GM21825 (cell line): ENCODE measurements around the gene LGMN.
"Not testable (repeated sequence)": the region's sequence is repeated elsewhere in the genome, so short reads cannot be mapped to it uniquely, and the experiment has no call there.

Source experiments
- ATAC-seq: cut with Tn5 transposase; IDR thresholded peaks from one replicate; pipeline ENCODE4 v1.9.1; 2021; ENCODE audit warnings: mild to moderate bottlenecking, moderate library complexity; ENCODE audit not compliant: unreplicated experiment

Gene LGMN

DNA sequence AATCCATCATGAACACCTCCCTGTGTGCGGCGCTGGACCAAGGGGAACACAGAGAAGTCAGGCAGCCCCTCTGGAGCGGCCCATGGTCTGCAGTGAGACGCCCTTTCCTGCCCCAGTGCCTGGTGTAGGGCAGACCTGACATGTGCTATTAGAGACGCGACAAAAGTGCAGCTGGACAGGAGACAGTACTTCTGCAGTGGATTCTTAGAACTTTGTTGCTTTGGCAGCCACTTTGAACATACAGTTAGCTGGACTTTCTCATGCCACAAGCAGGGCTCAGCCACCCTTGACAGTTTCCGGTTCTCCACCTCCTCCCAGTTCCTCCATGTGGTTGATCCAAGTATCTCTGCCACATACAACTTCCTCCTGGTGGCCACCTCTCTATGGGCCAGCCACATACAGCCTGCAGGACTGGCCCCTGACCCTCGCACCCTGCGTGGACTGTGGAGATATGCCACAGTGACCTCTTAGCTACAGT, 45.9 kb downstream of the LGMN start:
- no peak for ATAC-seq

DNA sequence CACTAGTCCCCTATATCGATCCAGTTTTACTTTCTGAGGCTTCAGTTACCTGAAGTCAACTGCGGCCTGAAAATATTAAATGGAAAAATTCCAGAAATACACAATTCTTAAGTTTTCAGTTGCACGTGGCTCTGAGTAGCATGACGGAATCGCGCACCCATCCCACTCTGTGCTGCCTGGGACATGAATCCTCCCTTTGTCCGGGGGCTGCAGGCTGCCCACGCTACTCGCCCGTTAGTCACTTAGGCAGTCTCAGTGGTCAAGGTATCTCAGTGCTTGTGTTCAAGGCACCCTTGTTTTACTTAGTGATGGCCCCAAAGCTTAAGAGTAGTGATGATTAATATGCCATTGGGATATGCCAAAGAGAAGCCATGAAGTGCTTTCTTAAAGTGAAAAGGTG, 46.6 kb downstream of the LGMN start:
- ATAC-seq: no peak

DNA sequence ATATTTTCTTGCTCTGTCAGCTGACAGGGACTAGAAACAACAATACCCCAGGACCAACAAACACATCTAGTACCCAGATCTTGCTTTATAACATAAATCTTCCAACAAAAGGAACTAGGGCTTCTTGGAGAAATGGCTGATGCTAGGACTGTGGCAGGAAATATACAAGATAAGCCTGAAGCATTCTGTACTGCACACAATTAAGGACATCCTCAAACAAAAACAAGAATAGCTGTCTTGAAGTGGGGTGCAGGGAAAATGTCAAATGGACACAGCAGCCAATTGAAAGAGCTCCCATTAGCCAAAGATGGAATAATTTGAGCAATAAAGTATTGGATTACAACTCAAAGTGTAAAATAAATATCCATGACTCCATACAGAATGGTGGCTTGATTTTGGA, 50.0 kb downstream of the LGMN start:
- no peak for ATAC-seq

DNA sequence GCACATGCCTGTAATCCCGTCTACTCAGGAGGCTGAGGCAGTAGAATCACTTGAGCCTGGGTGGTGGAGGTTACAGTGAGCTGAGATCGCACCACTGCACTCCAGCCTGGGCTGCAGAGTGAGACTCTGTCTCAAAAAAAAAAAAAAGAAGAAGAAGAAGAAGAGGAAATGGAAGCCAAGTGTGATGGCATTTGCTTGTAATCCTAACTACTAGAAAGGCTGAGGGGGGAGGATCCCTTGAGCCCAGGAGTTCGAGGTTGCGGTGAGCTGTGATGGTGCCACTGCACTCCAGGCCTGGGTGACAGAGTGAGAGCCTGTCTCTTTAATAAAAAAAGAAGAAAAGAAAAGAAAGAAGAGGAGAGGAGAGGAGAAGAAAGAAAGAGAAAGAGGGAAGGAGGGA, 52.1 kb downstream of the LGMN start:
- ATAC-seq: no peak

DNA sequence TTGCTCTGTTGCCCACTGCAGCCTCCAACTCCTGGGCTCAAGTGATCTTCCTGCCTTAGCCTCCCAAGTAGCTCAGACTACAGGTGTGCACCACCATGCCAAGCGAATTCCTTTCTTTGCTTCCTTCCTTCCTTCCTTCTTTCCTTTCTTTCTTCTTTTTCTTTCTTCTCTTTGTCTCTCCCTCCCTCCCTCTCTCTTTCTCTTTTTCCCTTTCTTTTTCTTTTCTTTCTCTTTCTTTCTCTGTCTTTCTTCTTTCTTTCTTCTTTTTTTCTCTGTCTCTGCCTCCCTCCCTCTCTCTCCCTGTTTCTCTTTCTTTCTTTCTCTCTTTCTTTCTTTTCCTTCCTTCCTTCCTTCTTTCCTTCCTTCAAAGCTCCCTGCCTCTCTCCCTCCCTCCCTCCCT, 52.9 kb downstream of the LGMN start:
- ATAC-seq: no peak

GRCh38 chr14:92694807-92695206, 53.6 kb downstream of the LGMN start:
- ATAC-seq: no peak

DNA sequence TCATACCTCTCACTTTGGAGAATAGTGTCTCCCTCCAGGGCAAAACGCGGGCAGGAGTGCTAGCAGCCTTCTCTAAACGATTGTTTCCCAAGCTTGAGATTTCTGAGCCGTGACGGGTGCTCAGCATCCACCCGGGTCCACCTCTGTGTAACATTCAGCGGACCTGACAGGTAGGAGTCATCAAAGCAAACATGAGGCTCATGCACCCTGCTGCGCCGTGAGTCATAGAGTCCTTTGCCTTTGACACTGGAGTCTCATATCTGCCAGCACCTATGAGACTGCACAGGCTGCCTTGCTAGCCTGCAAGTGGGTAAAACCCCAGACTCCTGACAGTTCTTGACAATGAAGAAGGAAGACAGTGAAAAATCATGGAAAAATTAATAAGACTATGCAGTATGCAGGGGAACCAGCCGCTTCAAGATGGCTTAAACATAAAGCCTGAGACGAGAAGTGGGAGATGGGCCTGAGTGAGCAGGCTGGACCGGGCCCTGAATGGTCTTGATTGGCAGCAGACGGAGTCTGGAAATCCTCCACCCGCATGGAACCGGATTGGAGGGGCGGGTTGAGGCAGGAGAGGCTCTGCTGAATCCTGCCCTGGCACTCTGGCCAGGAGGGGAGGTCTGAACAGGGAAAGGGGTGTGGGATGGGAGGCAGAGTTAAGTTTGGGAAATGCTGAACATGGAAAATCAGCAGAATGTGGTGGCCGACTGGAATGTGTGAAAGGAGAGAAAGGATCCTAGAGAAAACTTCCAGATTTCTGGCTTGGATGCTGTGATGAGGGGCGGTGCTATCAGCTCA, 54.2 kb downstream of the LGMN start:
- no peak for ATAC-seq

- no peak for ATAC-seq
These were observed 55.6 kb downstream of the LGMN start for GRCh38 chr14:92692822-92693226.

DNA sequence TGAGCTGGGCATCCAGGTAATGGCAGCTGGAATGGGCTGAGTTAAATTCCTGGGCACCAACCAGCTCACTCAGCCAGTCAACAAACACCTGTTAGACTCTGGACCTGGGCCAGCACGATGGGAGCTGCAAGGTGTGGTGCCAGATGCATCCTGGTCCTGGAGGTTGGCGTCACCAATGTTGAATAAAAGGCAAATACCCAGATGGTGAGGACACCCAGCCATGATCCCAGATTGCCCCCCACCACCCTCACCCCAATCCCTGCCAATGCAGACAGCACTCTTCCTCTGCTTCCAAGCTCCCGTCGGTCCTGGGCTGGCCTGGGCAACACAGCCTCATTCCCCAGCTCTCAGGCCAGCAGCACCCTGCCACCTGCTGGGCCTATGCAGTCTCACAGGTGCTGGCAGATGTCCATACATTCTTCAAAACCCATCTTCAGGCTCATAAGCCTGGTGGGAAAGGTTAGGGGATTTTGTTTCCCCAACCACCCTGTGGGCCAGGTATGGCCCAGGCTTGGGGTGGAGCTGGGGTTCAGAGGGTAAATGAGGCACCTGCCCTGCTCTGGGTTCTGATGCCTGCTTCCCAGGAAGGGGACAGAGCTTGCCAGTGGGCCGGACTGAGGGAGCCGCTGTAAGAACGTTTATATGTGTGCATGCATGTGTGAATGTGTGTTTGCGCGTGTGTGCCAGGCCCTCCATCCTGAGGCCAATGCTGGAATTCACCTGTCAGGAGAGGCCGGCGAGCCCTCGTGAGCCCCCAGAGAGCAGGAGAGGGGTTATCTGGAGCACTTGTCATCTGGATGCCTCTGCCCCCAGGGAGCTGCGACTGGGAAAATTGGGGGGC, 58.0 kb downstream of the LGMN start:
- ATAC-seq: no peak

DNA sequence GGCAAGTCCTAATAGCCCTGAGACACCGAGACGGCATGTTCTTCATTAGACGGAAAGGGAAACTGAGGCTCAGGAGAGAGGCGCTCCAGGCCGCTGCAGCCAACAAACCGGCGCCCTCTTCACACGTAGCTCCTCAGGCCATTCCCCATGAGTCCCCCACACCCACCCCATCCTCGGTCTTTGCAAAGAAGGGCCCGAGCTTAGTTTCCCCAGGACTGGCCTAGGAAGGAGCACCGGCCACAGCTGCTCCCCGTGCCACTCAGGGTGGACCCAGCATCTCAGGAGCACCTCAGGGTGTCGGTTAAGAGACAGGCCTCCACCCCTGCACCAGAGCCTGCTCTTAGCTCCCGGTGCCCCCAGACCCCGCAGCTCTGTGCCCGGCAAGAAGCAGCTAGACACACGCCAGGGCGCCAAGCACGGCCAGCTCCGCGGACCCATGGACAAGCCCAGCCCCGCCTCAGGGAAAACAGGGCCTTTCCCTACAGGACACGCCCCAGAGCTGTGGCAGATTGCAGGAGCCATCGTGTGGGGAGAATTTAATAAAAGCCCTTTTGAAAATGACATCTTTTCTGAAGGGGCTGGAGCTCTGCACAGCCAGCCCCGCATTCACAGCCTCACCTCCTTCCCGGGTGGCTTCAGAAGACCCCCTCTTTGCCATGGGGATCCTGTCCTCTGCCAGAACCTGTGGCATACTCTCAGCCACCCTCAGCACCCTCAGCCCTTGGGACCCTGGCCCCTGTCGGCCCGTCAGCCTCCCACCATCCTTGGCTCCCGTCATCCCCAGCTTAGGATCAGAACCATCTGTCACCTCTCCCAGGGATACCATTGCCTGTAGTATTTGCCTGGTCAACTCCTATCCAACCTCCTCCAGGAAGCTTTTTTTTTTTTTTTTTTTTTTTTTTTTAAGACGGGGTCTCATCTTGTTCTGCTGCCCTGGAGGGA, 59.7 kb downstream of the LGMN start:
- ATAC-seq: no peak

DNA sequence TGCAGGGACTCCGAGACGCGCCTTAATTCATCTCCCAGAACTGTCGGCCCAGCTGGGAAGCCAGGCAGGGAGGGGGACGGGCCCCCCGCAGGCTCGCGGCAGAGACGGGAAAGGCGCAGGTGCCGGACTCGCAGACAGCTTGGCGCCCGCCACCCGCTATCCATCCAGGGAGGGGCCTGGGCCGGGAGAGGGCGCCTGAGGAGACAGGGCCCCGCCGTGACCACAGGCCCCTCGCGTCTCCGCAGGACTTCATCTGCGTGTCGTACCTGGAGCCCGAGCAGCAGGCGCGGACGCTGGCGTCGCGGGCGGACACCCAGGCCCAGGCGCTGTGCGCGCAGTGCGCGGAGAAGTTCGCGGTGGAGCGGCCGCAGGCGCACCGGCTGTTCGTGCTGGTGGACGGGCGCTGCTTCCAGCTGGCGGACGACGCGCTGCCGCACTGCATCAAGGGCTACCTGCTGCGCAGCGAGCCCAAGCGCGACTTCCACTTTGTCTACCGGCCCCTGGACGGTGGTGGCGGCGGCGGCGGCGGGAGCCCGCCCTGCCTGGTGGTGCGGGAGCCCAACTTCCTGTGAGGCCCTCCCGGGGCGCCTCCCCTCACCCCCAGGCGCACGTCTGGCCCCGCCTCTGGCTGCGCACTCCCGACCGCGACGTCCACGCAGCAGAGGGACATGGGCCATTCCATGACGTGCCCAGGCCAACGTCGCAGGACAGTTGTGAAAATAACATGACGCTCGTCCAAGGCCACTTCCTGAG, 60.6 kb downstream of the LGMN start:
- ATAC-seq: no peak

DNA sequence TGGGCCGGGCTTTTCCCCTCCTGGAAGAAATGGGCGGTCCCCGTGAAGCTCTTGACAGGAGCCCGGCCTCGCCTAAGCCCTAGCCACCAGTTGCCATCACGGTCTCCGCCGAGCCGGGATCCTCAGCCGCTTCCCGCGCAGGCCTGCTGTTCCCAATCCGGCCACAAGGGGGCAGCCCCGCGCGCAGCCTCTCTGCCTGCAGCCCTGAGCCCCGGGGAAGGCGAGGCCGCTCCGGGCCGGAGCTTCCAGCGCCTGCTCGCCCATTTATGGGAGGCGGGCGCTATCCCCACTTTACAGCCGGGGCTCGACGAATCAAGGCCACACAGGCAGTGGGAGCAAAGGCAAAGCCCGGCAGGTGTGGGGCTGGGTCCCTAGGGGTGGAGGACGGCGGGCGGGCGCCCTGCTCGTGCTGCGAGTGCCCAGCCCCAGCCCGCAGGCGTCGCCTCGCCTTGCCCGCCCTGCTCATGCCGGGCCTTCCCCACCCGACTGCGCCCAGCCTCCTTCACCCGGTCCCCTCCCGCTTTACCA, 61.5 kb downstream of the LGMN start:
- ATAC-seq: peak; percentile 62

DNA sequence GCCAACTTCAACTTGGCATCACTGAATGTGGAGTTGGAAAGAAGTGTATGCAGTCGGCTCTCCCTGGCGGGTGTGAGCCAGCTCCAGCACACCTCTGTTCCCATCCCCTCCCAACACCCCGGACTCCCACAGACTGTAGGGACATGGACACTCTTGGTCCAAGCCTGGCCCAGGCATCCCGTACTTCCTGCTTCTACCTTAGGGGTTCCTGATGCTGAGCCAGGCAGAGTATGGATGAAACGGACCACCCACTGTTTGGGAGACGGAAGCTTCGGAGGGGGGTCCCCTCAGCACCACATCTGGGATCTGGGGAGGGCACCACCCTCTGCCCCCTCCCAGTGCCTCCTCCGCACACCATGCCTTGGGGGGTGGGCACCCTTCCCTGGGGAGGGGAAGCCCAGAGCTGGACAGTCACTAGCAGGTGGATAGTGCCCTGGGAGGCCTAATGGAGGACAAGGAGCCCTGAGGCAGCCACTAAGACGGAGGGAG, 62.0 kb downstream of the LGMN start:
- peak; percentile 7 for ATAC-seq

GRCh38 chr14:92685784-92686355, 62.6 kb downstream of the LGMN start:
- ATAC-seq: no peak

DNA sequence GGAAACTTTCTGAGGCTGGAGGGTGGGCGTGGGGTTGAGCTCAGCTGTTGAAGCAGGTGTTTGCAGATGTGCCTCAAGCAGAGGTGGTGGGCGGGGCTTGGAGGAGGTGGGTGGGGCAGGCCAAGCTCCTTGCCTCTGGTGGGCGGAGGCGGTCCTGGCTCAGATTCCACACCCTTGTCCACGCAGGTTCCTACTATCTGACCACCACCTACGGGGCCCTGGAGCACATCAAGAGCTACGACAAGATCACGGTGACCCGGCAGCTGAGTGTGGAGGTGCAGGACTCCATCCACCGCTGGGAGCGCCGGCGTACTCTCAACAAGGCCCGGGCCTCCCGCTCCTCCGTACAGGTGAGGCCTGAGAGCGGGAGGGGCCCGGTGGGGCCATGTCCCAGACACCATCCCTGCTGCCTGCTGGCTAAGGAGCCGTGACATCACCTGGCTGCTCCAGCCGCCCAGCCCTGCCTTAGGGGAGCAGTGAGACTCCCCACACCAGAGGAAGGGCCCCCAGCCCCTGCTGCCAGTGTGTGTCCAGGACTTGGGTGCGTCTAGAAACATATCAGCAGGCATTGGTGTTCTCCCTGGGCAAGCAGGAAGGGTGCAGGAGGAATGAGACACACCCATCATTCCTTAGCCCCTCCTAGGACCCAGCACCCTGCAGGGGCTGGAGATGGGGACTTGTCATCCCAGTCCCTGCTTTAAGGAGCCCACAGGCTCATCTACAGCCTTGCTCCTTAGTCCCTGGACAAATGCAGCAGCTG, 63.4 kb downstream of the LGMN start:
- no peak for ATAC-seq

DNA sequence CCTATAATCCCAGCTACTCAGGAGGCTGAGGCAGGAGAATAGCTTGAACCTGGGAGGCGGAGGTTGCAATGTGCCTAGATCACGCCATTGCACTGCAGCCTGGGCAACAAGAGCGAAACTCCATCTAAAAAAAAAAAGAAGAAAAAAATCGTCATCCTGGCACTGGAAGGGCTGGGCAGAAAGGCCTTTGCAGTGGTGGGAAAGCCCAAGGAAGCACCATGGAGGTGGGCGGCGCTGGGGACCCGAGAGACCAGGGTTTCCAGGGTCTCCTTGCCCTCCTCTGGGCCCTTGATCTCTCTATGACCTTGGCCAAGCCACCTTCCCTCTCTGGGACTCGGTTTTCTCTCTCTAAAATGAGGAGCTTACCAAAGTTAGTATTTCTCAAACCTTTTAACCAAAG, 65.4 kb downstream of the LGMN start:
- no peak for ATAC-seq

- no peak for ATAC-seq
These were observed 67.4 kb downstream of the LGMN start for GRCh38 chr14:92680781-92681650.

- ATAC-seq: not testable (repeated sequence)
These were observed 68.1 kb downstream of the LGMN start for GRCh38 chr14:92680330-92680729.
